Smooth muscle cell (in vitro differentiated cells): ENCODE measurements around the gene ZBTB42. TPM values are rescaled to one million over a fixed set of nuclear protein-coding genes. Genes with fewer than 3 reads are reported as not detected.
A peak's percentile ranks its signal among the peaks of the same experiment; 100 is the strongest.

Source experiments
- DNase-seq: peaks from one replicate; lab custom pipeline; 2025; ENCODE audit not compliant: unreplicated experiment; lab: John Stamatoyannopoulos, UW
- H2AFZ ChIP-seq: fragments of 200-600 bp; sonication (generic); 2 replicates; pipeline ENCODE4 v1.6.0; 2016; ENCODE audit warnings: antibody characterized with exemption, low read depth, mild to moderate bottlenecking
- H3F3A ChIP-seq: fragments of 200-600 bp; sonication (generic); 2 replicates; pipeline ENCODE4 v1.6.0; 2017; ENCODE audit warnings: antibody characterized with exemption, low read depth
- H3K27ac ChIP-seq: fragments of 200-600 bp; sonication (generic); 2 replicates; pipeline ENCODE4 v1.5.1; 2016; ENCODE audit warnings: low read depth, mild to moderate bottlenecking
- H3K27me3 ChIP-seq: fragments of 200-600 bp; sonication (generic); 2 replicates; pipeline ENCODE4 v1.6.1; 2016; ENCODE audit warnings: low read depth, mild to moderate bottlenecking
- H3K36me3 ChIP-seq: fragments of 200-600 bp; sonication (generic); 2 replicates; pipeline ENCODE4 v1.5.1; 2016; ENCODE audit warnings: low read depth
- H3K4me1 ChIP-seq: fragments of 200-600 bp; sonication (generic); 2 replicates; pipeline ENCODE4 v1.5.1; 2016; ENCODE audit warnings: low read depth
- H3K4me2 ChIP-seq: fragments of 200-600 bp; sonication (generic); 2 replicates; pipeline ENCODE4 v1.6.0; 2016; ENCODE audit warnings: mild to moderate bottlenecking
- H3K4me3 ChIP-seq: fragments of 200-600 bp; sonication (generic); 2 replicates; pipeline ENCODE4 v1.5.1; 2016; ENCODE audit warnings: mild to moderate bottlenecking
- H3K79me2 ChIP-seq: fragments of 200-600 bp; sonication (generic); 2 replicates; pipeline ENCODE4 v1.6.0; 2016; ENCODE audit warnings: low read depth, mild to moderate bottlenecking
- H3K9ac ChIP-seq: fragments of 200-600 bp; sonication (generic); 2 replicates; pipeline ENCODE4 v1.6.0; 2016; ENCODE audit warnings: low read depth
- H3K9me3 ChIP-seq: fragments of 200-600 bp; sonication (generic); replicated peaks from 2 replicates; pipeline ENCODE4 v1.5.1; 2016; ENCODE audit warnings: low read depth
- H4K20me1 ChIP-seq: fragments of 200-600 bp; sonication (generic); 2 replicates; pipeline ENCODE4 v1.6.0; 2016; ENCODE audit warnings: low read depth
- CTCF ChIP-seq: fragments of 200-600 bp; sonication (generic); IDR thresholded peaks from 2 replicates; pipeline ENCODE4 v1.5.1; 2017; ENCODE audit warnings: borderline replicate concordance, mild to moderate bottlenecking, antibody characterized with exemption; ENCODE audit not compliant: insufficient read depth, poor library complexity, severe bottlenecking
- WGBS: methylation state at CpG from one replicate; pipeline ENCODE4 v1.1.7; 2016; ENCODE audit warnings: low lambda C conversion rate; 5-methylcytosine and 5-hydroxymethylcytosine counted together
- polyA plus RNA-seq: library from polyadenylated mRNA; unstranded; fragments of >200 nt; fragmentation: Nextera tagmentation; extraction: Ambion mirVana; gene quantifications from 2 replicates; pipeline ENCODE4 v1.2.1, GENCODE V29; 2016
- total RNA-seq: library from RNA; depleted of rRNA; stranded (reverse); fragments of >200 nt; gene quantifications from 2 replicates; pipeline ENCODE4 v1.2.3, GENCODE V29; 2014

Gene ZBTB42
- total and polyA plus RNA-seq, 2 experiments from 2014 or later, result 0.72 to 1.6 TPM

DNA sequence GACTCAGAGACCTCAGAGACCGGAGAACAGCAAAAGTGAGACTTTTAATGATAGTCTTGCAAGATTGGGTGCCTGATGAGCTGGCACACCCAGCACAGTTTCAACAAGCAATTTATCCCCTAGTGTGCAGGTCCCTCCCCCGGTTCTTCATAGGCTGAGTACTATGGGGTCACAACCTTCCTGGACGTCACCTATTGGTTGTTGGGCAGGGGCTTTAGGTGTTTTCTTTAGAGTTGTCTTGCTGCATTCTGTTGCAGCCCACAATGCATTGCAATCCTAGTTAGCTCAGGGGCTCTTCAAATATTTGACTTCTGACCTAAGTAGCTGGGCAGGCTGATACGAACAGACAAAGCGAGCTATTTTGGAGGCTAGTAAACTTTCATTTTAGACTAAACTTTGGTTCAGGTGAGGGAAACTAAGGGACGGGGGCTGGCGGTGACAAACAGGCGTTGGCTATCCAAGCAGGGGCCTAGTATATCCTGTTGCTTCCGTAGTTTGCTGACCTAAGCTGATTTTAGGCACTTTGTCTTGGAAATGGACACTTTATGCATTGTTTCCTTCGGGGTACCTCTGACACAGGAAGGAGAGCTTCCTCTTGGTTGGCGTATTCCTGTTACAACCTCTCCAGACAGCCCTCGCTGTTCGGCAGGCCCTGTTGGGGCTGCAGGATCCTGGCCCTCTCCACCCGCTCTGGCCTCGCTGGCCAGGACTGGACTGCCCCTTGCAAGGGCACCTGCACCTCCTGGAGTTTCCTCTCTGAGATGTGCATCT lies 33.9 kb upstream of the ZBTB42 start:
- peaks cover 5% of the 10 kb centered on the region for H3F3A ChIP-seq
- no peaks in the 10 kb centered on the region for H3K36me3 ChIP-seq
- no peak overlapping the region for H3K27ac ChIP-seq
- H4K20me1 ChIP-seq, result no peaks in the 10 kb centered on the region
- H3K4me2 ChIP-seq, result no peak overlapping the region
- H3K27me3 ChIP-seq, result no peaks in the 10 kb centered on the region
- no peak overlapping the region for H2AFZ ChIP-seq
- peaks cover 5% of the 10 kb centered on the region for H3K4me1 ChIP-seq
- DNase-seq, result no peak
- no peak overlapping the region for H3K9ac ChIP-seq
- H3K79me2 ChIP-seq, result no peaks in the 10 kb centered on the region
- H3K9me3 ChIP-seq, result no peaks in the 10 kb centered on the region
- TF ChIP-seq CTCF, result no peak
- no peak overlapping the region for H3K4me3 ChIP-seq
- 94% methylated on average over 15 of the region's 15 CpGs for WGBS

DNA sequence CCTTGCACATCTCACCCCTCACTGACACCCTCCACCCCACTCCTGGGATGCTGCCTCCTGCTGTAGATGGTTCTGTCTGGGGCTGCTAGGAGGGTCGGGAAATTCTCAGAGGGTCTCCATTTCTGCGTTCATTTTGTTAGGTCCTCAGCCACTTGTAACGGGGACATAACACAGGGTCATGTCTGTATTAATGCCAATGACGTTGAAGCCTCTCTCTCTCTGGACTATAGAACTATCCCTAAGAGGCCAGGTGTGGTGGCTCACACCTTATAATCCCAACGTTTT lies 33.3 kb upstream of the ZBTB42 start:
- no peak overlapping the region for H3K27ac ChIP-seq
- no peak overlapping the region for H3K4me2 ChIP-seq
- H3K36me3 ChIP-seq, result no peaks in the 10 kb centered on the region
- no peak for DNase-seq
- H3K9me3 ChIP-seq, result no peaks in the 10 kb centered on the region
- WGBS, result 90% methylated on average over 5 of the region's 5 CpGs
- no peaks in the 10 kb centered on the region for H3K79me2 ChIP-seq
- H4K20me1 ChIP-seq, result no peaks in the 10 kb centered on the region
- peaks cover 5% of the 10 kb centered on the region for H3F3A ChIP-seq
- H3K9ac ChIP-seq, result no peak overlapping the region
- no peak overlapping the region for H3K4me3 ChIP-seq
- peaks cover 5% of the 10 kb centered on the region for H3K4me1 ChIP-seq
- TF ChIP-seq CTCF, result no peak
- no peak overlapping the region for H2AFZ ChIP-seq
- no peaks in the 10 kb centered on the region for H3K27me3 ChIP-seq

- Histone ChIP-seq H3K36me3 (no peaks in the 10 kb centered on the region), H3K4me1 (peaks cover 5% of the 10 kb centered on the region), H3K4me2 (peak overlapping the region; percentile 61), H3K27ac (no peak overlapping the region), H3K9me3 (no peaks in the 10 kb centered on the region), H3K4me3 (no peak overlapping the region), H3F3A (peaks cover 5% of the 10 kb centered on the region), H2AFZ (no peak overlapping the region), H4K20me1 (no peaks in the 10 kb centered on the region), H3K9ac (no peak overlapping the region), H3K79me2 (no peaks in the 10 kb centered on the region), H3K27me3 (no peaks in the 10 kb centered on the region)
- TF ChIP-seq CTCF, result peak; percentile 87
- WGBS, result 29% methylated on average over 18 of the region's 25 CpGs
- DNase-seq, result peak; percentile 89
These were observed 32.2 kb upstream of the ZBTB42 start for GRCh38 chr14:104768437-104769323.
